ENCODE measurements around the gene SLC25A34.

SLC25A34 gene

GRCh38 chr1:15709226-15709625 is 26.8 kb upstream of the SLC25A34 start:
- FAIRE-seq: no peak
- no peak for TF ChIP-seq TAF1 (IDR thresholded peaks at IDR 0.05; ENCODE audit: low read depth, low read length)
- TF ChIP-seq SPI1 (IDR thresholded peaks at IDR 0.05; ENCODE audit: low read depth, low read length): no peak
- TF ChIP-seq POLR2A (IDR thresholded peaks at IDR 0.05; ENCODE audit: low read depth, low read length): no peak
- TF ChIP-seq POLR2AphosphoS5 (IDR thresholded peaks at IDR 0.05; ENCODE audit: low read depth, low read length): no peak
- no peak for TF ChIP-seq PAX5 (IDR thresholded peaks at IDR 0.05; ENCODE audit: insufficient read depth, low read length, severe bottlenecking)
- TF ChIP-seq POU2F2 (IDR thresholded peaks at IDR 0.05; ENCODE audit: low read depth, low read length): no peak
- no peak for DNase-seq (ENCODE audit: insufficient read length, low spot score)

GRCh38 chr1:15712168-15712567 is 23.9 kb upstream of the SLC25A34 start:
- DNase-seq (ENCODE audit: insufficient read length, low spot score): no peak
- peak; percentile 66 for FAIRE-seq
- TF ChIP-seq SPI1 (IDR thresholded peaks at IDR 0.05; ENCODE audit: low read depth, low read length) (no peak), TAF1 (IDR thresholded peaks at IDR 0.05; ENCODE audit: low read depth, low read length) (no peak), POLR2AphosphoS5 (IDR thresholded peaks at IDR 0.05; ENCODE audit: low read depth, low read length) (no peak), POU2F2 (IDR thresholded peaks at IDR 0.05; ENCODE audit: low read depth, low read length) (no peak), PAX5 (IDR thresholded peaks at IDR 0.05; ENCODE audit: insufficient read depth, low read length, severe bottlenecking) (no peak), POLR2A (IDR thresholded peaks at IDR 0.05; ENCODE audit: low read depth, low read length) (no peak)

- DNase-seq (ENCODE audit: insufficient read length, low spot score) (no peak), FAIRE-seq (peak; percentile 71)
- TF ChIP-seq POLR2A (IDR thresholded peaks at IDR 0.05; ENCODE audit: low read depth, low read length): no peak
- no peak for TF ChIP-seq POU2F2 (IDR thresholded peaks at IDR 0.05; ENCODE audit: low read depth, low read length)
- no peak for TF ChIP-seq SPI1 (IDR thresholded peaks at IDR 0.05; ENCODE audit: low read depth, low read length)
- TF ChIP-seq POLR2AphosphoS5 (IDR thresholded peaks at IDR 0.05; ENCODE audit: low read depth, low read length): no peak
- no peak for TF ChIP-seq PAX5 (IDR thresholded peaks at IDR 0.05; ENCODE audit: insufficient read depth, low read length, severe bottlenecking)
- TF ChIP-seq TAF1 (IDR thresholded peaks at IDR 0.05; ENCODE audit: low read depth, low read length): no peak
Measured at GRCh38 chr1:15714406-15715136, 21.5 kb upstream of the SLC25A34 start.

- FAIRE-seq (no peak), DNase-seq (ENCODE audit: insufficient read length, low spot score) (no peak)
- TF ChIP-seq PAX5 (IDR thresholded peaks at IDR 0.05; ENCODE audit: insufficient read depth, low read length, severe bottlenecking): no peak
- TF ChIP-seq SPI1 (IDR thresholded peaks at IDR 0.05; ENCODE audit: low read depth, low read length): no peak
- TF ChIP-seq TAF1 (IDR thresholded peaks at IDR 0.05; ENCODE audit: low read depth, low read length): no peak
- no peak for TF ChIP-seq POLR2A (IDR thresholded peaks at IDR 0.05; ENCODE audit: low read depth, low read length)
- TF ChIP-seq POU2F2 (IDR thresholded peaks at IDR 0.05; ENCODE audit: low read depth, low read length): no peak
Measured at GRCh38 chr1:15717418-15718125, 18.5 kb upstream of the SLC25A34 start.

GRCh38 chr1:15718199-15718601 is 17.9 kb upstream of the SLC25A34 start:
- no peak for DNase-seq (ENCODE audit: insufficient read length, low spot score)
- no peak for FAIRE-seq
- TF ChIP-seq POU2F2 (IDR thresholded peaks at IDR 0.05; ENCODE audit: low read depth, low read length): no peak
- TF ChIP-seq SPI1 (IDR thresholded peaks at IDR 0.05; ENCODE audit: low read depth, low read length): no peak
- no peak for TF ChIP-seq POLR2A (IDR thresholded peaks at IDR 0.05; ENCODE audit: low read depth, low read length)
- no peak for TF ChIP-seq PAX5 (IDR thresholded peaks at IDR 0.05; ENCODE audit: insufficient read depth, low read length, severe bottlenecking)
- TF ChIP-seq POLR2AphosphoS5 (IDR thresholded peaks at IDR 0.05; ENCODE audit: low read depth, low read length): no peak
- no peak for TF ChIP-seq TAF1 (IDR thresholded peaks at IDR 0.05; ENCODE audit: low read depth, low read length)

GRCh38 chr1:15719381-15720120 is 16.5 kb upstream of the SLC25A34 start:
- FAIRE-seq (no peak), DNase-seq (ENCODE audit: insufficient read length, low spot score) (no peak)
- TF ChIP-seq POLR2AphosphoS5 (IDR thresholded peaks at IDR 0.05; ENCODE audit: low read depth, low read length): no peak
- TF ChIP-seq TAF1 (IDR thresholded peaks at IDR 0.05; ENCODE audit: low read depth, low read length): no peak
- TF ChIP-seq SPI1 (IDR thresholded peaks at IDR 0.05; ENCODE audit: low read depth, low read length): no peak

- DNase-seq (ENCODE audit: insufficient read length, low spot score) (no peak), FAIRE-seq (no peak)
- TF ChIP-seq POU2F2 (IDR thresholded peaks at IDR 0.05; ENCODE audit: low read depth, low read length) (no peak), POLR2A (IDR thresholded peaks at IDR 0.05; ENCODE audit: low read depth, low read length) (no peak), PAX5 (IDR thresholded peaks at IDR 0.05; ENCODE audit: insufficient read depth, low read length, severe bottlenecking) (no peak), SPI1 (IDR thresholded peaks at IDR 0.05; ENCODE audit: low read depth, low read length) (no peak), POLR2AphosphoS5 (IDR thresholded peaks at IDR 0.05; ENCODE audit: low read depth, low read length) (no peak), TAF1 (IDR thresholded peaks at IDR 0.05; ENCODE audit: low read depth, low read length) (no peak)
Measured at GRCh38 chr1:15720861-15721260, 15.2 kb upstream of the SLC25A34 start.

GRCh38 chr1:15722411-15722810 is 13.6 kb upstream of the SLC25A34 start:
- no peak for FAIRE-seq
- no peak for TF ChIP-seq PAX5 (IDR thresholded peaks at IDR 0.05; ENCODE audit: insufficient read depth, low read length, severe bottlenecking)
- TF ChIP-seq POLR2A (IDR thresholded peaks at IDR 0.05; ENCODE audit: low read depth, low read length): no peak
- TF ChIP-seq TAF1 (IDR thresholded peaks at IDR 0.05; ENCODE audit: low read depth, low read length): no peak
- TF ChIP-seq POU2F2 (IDR thresholded peaks at IDR 0.05; ENCODE audit: low read depth, low read length): no peak
- no peak for TF ChIP-seq SPI1 (IDR thresholded peaks at IDR 0.05; ENCODE audit: low read depth, low read length)
- no peak for TF ChIP-seq POLR2AphosphoS5 (IDR thresholded peaks at IDR 0.05; ENCODE audit: low read depth, low read length)
- DNase-seq (ENCODE audit: insufficient read length, low spot score): no peak
